Measurements from ENCODE around the gene CD274. TPM values are rescaled to one million over a fixed set of nuclear protein-coding genes. Genes with fewer than 3 reads are reported as not detected.

CD274 gene
- total and polyA plus RNA-seq, 2 experiments from 2014 or later, result not detected

DNA sequence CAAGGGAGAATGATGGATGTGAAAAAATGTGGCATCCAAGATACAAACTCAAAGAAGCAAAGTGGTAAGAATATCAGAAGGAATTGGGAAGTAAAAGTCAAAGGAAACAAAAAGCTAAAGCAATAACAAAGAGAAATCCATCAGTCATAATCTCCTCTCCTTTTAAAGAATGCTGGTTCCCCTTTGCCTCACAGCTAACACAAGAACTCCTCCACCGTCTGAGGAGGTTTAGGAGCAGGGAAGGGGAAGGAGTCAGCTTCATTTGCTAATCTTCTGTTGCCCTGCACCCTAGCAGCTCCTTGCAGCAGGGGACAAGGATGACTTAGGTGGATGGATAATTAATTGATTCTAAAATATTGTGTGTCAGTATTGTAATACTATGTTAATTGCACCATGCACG is 16.4 kb downstream of the CD274 start:
- no peak overlapping the region for H2AFZ ChIP-seq
- H3K9me3 Mint-ChIP-seq, result no peaks in the 10 kb centered on the region
- no peaks in the 10 kb centered on the region for H3K79me2 ChIP-seq (replicated peaks; ENCODE audit: insufficient read depth)
- H4K20me1 ChIP-seq (replicated peaks; ENCODE audit: insufficient read depth), result no peaks in the 10 kb centered on the region
- no peaks in the 10 kb centered on the region for H3K9me2 ChIP-seq (ENCODE audit: insufficient read depth)
- no peak for ATAC-seq
- H3K4me3 Mint-ChIP-seq, result no peak overlapping the region
- no peak for TF ChIP-seq JUNB (IDR thresholded peaks at IDR 0.05; ENCODE audit: unreplicated experiment)
- TF ChIP-seq, protein P1, sequence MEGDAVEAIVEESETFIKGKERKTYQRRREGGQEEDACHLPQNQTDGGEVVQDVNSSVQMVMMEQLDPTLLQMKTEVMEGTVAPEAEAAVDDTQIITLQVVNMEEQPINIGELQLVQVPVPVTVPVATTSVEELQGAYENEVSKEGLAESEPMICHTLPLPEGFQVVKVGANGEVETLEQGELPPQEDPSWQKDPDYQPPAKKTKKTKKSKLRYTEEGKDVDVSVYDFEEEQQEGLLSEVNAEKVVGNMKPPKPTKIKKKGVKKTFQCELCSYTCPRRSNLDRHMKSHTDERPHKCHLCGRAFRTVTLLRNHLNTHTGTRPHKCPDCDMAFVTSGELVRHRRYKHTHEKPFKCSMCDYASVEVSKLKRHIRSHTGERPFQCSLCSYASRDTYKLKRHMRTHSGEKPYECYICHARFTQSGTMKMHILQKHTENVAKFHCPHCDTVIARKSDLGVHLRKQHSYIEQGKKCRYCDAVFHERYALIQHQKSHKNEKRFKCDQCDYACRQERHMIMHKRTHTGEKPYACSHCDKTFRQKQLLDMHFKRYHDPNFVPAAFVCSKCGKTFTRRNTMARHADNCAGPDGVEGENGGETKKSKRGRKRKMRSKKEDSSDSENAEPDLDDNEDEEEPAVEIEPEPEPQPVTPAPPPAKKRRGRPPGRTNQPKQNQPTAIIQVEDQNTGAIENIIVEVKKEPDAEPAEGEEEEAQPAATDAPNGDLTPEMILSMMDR (conservative IDR thresholded peaks at IDR 0.05; ENCODE audit: low read depth in 2 of 2), result no peak
- H3K36me3 ChIP-seq (ENCODE audit: insufficient read depth), result no peaks in the 10 kb centered on the region
- H3K4me3 ChIP-seq, result no peak overlapping the region
- no peaks in the 10 kb centered on the region for H3K4me1 ChIP-seq (ENCODE audit: insufficient read depth)
- H3F3A ChIP-seq (replicated peaks; ENCODE audit: low read depth), result no peaks in the 10 kb centered on the region
- DNase-seq (ENCODE audit: low spot score), result no peak
- no peaks in the 10 kb centered on the region for H3K27me3 ChIP-seq (ENCODE audit: insufficient read depth)
- no peak overlapping the region for H3K27ac ChIP-seq (ENCODE audit: low read depth)
- no peaks in the 10 kb centered on the region; the same call in 2 of the 3 replicates for H3K4me1 Mint-ChIP-seq
- H3K27me3 Mint-ChIP-seq (ENCODE audit: insufficient read depth, low read depth, poor library complexity), result no peaks in the 10 kb centered on the region
- no peaks in the 10 kb centered on the region for H3K36me3 Mint-ChIP-seq (ENCODE audit: low read depth)
- no peak overlapping the region for H3K4me2 ChIP-seq
- H3K27ac Mint-ChIP-seq, result no peak overlapping the region

DNA sequence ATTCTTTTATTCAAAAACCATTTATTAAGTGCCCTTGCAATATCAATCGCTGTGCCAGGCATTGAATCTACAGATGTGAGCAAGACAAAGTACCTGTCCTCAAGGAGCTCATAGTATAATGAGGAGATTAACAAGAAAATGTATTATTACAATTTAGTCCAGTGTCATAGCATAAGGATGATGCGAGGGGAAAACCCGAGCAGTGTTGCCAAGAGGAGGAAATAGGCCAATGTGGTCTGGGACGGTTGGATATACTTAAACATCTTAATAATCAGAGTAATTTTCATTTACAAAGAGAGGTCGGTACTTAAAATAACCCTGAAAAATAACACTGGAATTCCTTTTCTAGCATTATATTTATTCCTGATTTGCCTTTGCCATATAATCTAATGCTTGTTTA is 18.5 kb downstream of the CD274 start:
- H3K4me3 ChIP-seq, result no peak overlapping the region
- no peak overlapping the region for H3K27ac Mint-ChIP-seq
- no peak for DNase-seq (ENCODE audit: low spot score)
- no peaks in the 10 kb centered on the region for H3K9me2 ChIP-seq (ENCODE audit: insufficient read depth)
- no peaks in the 10 kb centered on the region for H3K9me3 Mint-ChIP-seq
- H3K27me3 ChIP-seq (ENCODE audit: insufficient read depth), result no peaks in the 10 kb centered on the region
- H2AFZ ChIP-seq, result no peak overlapping the region
- no peaks in the 10 kb centered on the region for H4K20me1 ChIP-seq (replicated peaks; ENCODE audit: insufficient read depth)
- H3K4me2 ChIP-seq, result no peak overlapping the region
- H3K27me3 Mint-ChIP-seq (ENCODE audit: insufficient read depth, low read depth, poor library complexity), result no peaks in the 10 kb centered on the region
- H3K36me3 Mint-ChIP-seq (ENCODE audit: low read depth), result no peaks in the 10 kb centered on the region
- H3K36me3 ChIP-seq (ENCODE audit: insufficient read depth), result no peaks in the 10 kb centered on the region
- H3K4me1 Mint-ChIP-seq, result no peaks in the 10 kb centered on the region; the same call in 2 of the 3 replicates
- H3K79me2 ChIP-seq (replicated peaks; ENCODE audit: insufficient read depth), result no peaks in the 10 kb centered on the region
- no peak overlapping the region for H3K4me3 Mint-ChIP-seq
- H3K4me1 ChIP-seq (ENCODE audit: insufficient read depth), result no peaks in the 10 kb centered on the region
- H3F3A ChIP-seq (replicated peaks; ENCODE audit: low read depth), result no peaks in the 10 kb centered on the region
- ATAC-seq, result no peak
- no peak overlapping the region for H3K27ac ChIP-seq (ENCODE audit: low read depth)
- TF ChIP-seq ZNF114 (CRISPR knock-in tag; IDR thresholded peaks at IDR 0.05), result no peak
- TF ChIP-seq JUNB (IDR thresholded peaks at IDR 0.05; ENCODE audit: unreplicated experiment), result no peak
- TF ChIP-seq, protein P2, sequence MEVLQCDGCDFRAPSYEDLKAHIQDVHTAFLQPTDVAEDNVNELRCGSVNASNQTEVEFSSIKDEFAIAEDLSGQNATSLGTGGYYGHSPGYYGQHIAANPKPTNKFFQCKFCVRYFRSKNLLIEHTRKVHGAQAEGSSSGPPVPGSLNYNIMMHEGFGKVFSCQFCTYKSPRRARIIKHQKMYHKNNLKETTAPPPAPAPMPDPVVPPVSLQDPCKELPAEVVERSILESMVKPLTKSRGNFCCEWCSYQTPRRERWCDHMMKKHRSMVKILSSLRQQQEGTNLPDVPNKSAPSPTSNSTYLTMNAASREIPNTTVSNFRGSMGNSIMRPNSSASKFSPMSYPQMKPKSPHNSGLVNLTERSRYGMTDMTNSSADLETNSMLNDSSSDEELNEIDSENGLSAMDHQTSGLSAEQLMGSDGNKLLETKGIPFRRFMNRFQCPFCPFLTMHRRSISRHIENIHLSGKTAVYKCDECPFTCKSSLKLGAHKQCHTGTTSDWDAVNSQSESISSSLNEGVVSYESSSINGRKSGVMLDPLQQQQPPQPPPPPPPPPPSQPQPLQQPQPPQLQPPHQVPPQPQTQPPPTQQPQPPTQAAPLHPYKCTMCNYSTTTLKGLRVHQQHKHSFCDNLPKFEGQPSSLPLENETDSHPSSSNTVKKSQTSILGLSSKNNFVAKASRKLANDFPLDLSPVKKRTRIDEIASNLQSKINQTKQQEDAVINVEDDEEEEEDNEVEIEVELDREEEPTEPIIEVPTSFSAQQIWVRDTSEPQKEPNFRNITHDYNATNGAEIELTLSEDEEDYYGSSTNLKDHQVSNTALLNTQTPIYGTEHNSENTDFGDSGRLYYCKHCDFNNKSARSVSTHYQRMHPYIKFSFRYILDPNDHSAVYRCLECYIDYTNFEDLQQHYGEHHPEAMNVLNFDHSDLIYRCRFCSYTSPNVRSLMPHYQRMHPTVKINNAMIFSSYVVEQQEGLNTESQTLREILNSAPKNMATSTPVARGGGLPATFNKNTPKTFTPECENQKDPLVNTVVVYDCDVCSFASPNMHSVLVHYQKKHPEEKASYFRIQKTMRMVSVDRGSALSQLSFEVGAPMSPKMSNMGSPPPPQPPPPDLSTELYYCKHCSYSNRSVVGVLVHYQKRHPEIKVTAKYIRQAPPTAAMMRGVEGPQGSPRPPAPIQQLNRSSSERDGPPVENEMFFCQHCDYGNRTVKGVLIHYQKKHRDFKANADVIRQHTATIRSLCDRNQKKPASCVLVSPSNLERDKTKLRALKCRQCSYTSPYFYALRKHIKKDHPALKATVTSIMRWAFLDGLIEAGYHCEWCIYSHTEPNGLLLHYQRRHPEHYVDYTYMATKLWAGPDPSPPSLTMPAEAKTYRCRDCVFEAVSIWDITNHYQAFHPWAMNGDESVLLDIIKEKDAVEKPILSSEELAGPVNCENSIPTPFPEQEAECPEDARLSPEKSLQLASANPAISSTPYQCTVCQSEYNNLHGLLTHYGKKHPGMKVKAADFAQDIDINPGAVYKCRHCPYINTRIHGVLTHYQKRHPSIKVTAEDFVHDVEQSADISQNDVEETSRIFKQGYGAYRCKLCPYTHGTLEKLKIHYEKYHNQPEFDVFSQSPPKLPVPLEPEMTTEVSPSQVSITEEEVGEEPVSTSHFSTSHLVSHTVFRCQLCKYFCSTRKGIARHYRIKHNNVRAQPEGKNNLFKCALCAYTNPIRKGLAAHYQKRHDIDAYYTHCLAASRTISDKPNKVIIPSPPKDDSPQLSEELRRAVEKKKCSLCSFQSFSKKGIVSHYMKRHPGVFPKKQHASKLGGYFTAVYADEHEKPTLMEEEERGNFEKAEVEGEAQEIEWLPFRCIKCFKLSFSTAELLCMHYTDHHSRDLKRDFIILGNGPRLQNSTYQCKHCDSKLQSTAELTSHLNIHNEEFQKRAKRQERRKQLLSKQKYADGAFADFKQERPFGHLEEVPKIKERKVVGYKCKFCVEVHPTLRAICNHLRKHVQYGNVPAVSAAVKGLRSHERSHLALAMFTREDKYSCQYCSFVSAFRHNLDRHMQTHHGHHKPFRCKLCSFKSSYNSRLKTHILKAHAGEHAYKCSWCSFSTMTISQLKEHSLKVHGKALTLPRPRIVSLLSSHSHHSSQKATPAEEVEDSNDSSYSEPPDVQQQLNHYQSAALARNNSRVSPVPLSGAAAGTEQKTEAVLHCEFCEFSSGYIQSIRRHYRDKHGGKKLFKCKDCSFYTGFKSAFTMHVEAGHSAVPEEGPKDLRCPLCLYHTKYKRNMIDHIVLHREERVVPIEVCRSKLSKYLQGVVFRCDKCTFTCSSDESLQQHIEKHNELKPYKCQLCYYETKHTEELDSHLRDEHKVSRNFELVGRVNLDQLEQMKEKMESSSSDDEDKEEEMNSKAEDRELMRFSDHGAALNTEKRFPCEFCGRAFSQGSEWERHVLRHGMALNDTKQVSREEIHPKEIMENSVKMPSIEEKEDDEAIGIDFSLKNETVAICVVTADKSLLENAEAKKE (CRISPR knock-in tag; IDR thresholded peaks at IDR 0.05), result no peak
- no peak for TF ChIP-seq POLR2AphosphoS5 (IDR thresholded peaks at IDR 0.05; ENCODE audit: low read depth)
- no peak for TF ChIP-seq NANOG (IDR thresholded peaks at IDR 0.05; ENCODE audit: borderline replicate concordance)
- TF ChIP-seq STAT1 (IDR thresholded peaks at IDR 0.05; ENCODE audit: unreplicated experiment), result no peak
- TF ChIP-seq, protein P3, sequence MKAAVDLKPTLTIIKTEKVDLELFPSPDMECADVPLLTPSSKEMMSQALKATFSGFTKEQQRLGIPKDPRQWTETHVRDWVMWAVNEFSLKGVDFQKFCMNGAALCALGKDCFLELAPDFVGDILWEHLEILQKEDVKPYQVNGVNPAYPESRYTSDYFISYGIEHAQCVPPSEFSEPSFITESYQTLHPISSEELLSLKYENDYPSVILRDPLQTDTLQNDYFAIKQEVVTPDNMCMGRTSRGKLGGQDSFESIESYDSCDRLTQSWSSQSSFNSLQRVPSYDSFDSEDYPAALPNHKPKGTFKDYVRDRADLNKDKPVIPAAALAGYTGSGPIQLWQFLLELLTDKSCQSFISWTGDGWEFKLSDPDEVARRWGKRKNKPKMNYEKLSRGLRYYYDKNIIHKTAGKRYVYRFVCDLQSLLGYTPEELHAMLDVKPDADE (IDR thresholded peaks at IDR 0.05), result no peak
- TF ChIP-seq, protein P1 (conservative IDR thresholded peaks at IDR 0.05; ENCODE audit: low read depth in 2 of 2), result no peak
- no peak for TF ChIP-seq CREB1 (CRISPR knock-in tag; IDR thresholded peaks at IDR 0.05; ENCODE audit: low read depth)
- TF ChIP-seq ZNF331 (CRISPR knock-in tag; IDR thresholded peaks at IDR 0.05; ENCODE audit: low read depth), result no peak
- no peak for TF ChIP-seq EZH2phosphoT487 (IDR thresholded peaks at IDR 0.05; ENCODE audit: unreplicated experiment)
